Measurements from ENCODE around the gene KRI1. TPM values are rescaled to one million over a fixed set of nuclear protein-coding genes. Genes with fewer than 3 reads are reported as not detected.

KRI1 gene
- total and polyA plus RNA-seq, 2 donors (not counting 1 experiment from before 2014, with no cell fraction given) = 8.6 to 9.4 TPM

DNA sequence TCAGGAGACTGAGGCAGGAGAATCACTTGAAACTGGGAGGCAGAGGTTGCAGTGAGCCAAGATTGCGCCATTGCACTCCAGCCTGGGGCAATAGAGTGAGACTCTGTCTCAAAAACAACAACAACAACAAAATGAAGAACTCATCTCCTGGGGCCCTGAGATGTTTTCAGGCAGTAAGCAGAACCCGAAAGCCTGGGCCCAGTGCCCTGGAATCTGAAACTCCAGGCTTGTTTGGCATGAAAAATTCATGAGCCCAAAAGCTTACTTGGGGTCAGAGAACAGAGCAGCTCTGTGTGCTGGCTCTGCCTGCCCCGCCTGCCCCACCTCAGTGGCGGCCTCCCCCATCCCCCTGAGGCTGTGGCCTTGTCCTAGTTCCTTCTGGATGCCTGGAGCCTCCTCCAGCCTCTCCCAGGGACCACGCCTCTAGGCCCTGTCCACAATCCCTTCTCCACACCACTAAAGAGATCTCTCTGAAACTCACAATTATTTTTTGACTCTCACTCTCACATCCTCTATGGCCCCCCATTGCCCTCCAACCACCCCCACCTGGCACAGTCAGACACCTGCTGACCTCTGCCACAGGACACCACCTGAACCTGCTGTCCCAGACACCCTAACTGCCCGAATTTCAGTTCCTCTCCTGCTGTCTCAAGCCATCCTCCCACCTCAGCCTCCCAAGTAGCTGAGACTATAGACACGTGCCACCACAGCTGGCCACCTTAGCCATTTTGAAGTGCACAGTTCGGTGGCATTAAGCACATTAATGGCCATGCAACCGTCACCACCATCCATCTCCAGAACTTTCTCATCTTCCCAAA lies 28.2 kb upstream of the KRI1 start:
- no peak for DNase-seq (ENCODE audit: low read depth in 2 of 2)
- no peak overlapping the region for H3K4me3 ChIP-seq (replicated peaks in 1 of 4; ENCODE audit: control extremely low read depth in 1 of 4, insufficient read depth in 1 of 4, low read depth in 3 of 4, low read length in 4 of 4)
- H3K36me3 ChIP-seq (ENCODE audit: control insufficient read depth, insufficient read depth, low read length) = no peaks in the 10 kb centered on the region
- no peak overlapping the region for H3K27ac ChIP-seq (ENCODE audit: insufficient read depth, low read length)
- no peak overlapping the region for H3K9ac ChIP-seq (ENCODE audit: insufficient read depth, low read length)
- H3K9me3 ChIP-seq (ENCODE audit: control insufficient read depth, insufficient read depth, low read depth, low read length) = no peaks in the 10 kb centered on the region
- no peak overlapping the region for H2AFZ ChIP-seq (ENCODE audit: low read length)
- H3K27me3 ChIP-seq (ENCODE audit: control insufficient read depth, insufficient read depth, low read length) = no peaks in the 10 kb centered on the region
- TF ChIP-seq EZH2 (IDR thresholded peaks at IDR 0.05; ENCODE audit: low read length, missing control alignments) (no peak), CTCF (conservative IDR thresholded peaks at IDR 0.05 in 1 of 2, IDR thresholded peaks at IDR 0.05 in 1 of 2; ENCODE audit: low read depth in 1 of 2, low read length in 2 of 2) (no peak)
- H4K20me1 ChIP-seq (ENCODE audit: control insufficient read depth, extremely low read depth, insufficient read depth, low read length) = no peaks in the 10 kb centered on the region
- no peaks in the 10 kb centered on the region for H3K79me2 ChIP-seq (ENCODE audit: control insufficient read depth, insufficient read depth, low read length)
- no peaks in the 10 kb centered on the region for H3K4me1 ChIP-seq (ENCODE audit: control insufficient read depth, extremely low read depth, insufficient read depth, low read length)
- H3K4me2 ChIP-seq (ENCODE audit: extremely low read depth, insufficient read depth, low read length) = no peak overlapping the region

- H3K27ac ChIP-seq (ENCODE audit: insufficient read depth, low read length) = no peak overlapping the region
- no peak overlapping the region for H2AFZ ChIP-seq (ENCODE audit: low read length)
- no peak for DNase-seq (ENCODE audit: low read depth in 2 of 2)
- H3K4me3 ChIP-seq (replicated peaks in 1 of 4; ENCODE audit: control extremely low read depth in 1 of 4, insufficient read depth in 1 of 4, low read depth in 3 of 4, low read length in 4 of 4) = no peak overlapping the region
- no peaks in the 10 kb centered on the region for H3K9me3 ChIP-seq (ENCODE audit: control insufficient read depth, insufficient read depth, low read depth, low read length)
- no peaks in the 10 kb centered on the region for H3K79me2 ChIP-seq (ENCODE audit: control insufficient read depth, insufficient read depth, low read length)
- no peaks in the 10 kb centered on the region for H3K4me1 ChIP-seq (ENCODE audit: control insufficient read depth, extremely low read depth, insufficient read depth, low read length)
- TF ChIP-seq EZH2 (IDR thresholded peaks at IDR 0.05; ENCODE audit: low read length, missing control alignments) (no peak), CTCF (conservative IDR thresholded peaks at IDR 0.05 in 1 of 2, IDR thresholded peaks at IDR 0.05 in 1 of 2; ENCODE audit: low read depth in 1 of 2, low read length in 2 of 2) (no peak)
- H3K4me2 ChIP-seq (ENCODE audit: extremely low read depth, insufficient read depth, low read length) = no peak overlapping the region
- H3K9ac ChIP-seq (ENCODE audit: insufficient read depth, low read length) = no peak overlapping the region
- no peaks in the 10 kb centered on the region for H3K27me3 ChIP-seq (ENCODE audit: control insufficient read depth, insufficient read depth, low read length)
- no peaks in the 10 kb centered on the region for H4K20me1 ChIP-seq (ENCODE audit: control insufficient read depth, extremely low read depth, insufficient read depth, low read length)
- no peaks in the 10 kb centered on the region for H3K36me3 ChIP-seq (ENCODE audit: control insufficient read depth, insufficient read depth, low read length)
Observed at GRCh38 chr19:10593148-10593547, 27.3 kb upstream of the KRI1 start.

DNA sequence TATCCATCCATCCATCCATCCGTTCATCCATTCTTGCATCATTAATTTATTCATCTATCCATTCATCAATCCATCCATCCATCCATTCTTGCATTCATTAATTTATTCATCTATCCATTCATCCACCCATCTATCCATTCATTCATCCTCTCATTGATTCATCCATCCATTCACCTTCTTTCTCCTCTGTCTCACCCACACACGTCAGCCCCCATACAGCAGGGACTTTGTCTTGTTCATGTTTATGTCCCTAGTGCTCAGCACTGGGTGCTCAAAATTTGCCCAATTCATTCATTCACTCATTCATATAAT lies 22.0 kb upstream of the KRI1 start:
- Histone ChIP-seq H3K27ac (ENCODE audit: insufficient read depth, low read length) (no peak overlapping the region), H3K36me3 (ENCODE audit: control insufficient read depth, insufficient read depth, low read length) (no peaks in the 10 kb centered on the region), H3K27me3 (ENCODE audit: control insufficient read depth, insufficient read depth, low read length) (peaks cover 15% of the 10 kb centered on the region), H3K4me2 (ENCODE audit: extremely low read depth, insufficient read depth, low read length) (no peak overlapping the region), H3K9ac (ENCODE audit: insufficient read depth, low read length) (no peak overlapping the region), H3K4me1 (ENCODE audit: control insufficient read depth, extremely low read depth, insufficient read depth, low read length) (no peaks in the 10 kb centered on the region), H2AFZ (ENCODE audit: low read length) (no peak overlapping the region), H3K79me2 (ENCODE audit: control insufficient read depth, insufficient read depth, low read length) (no peaks in the 10 kb centered on the region), H3K4me3 (replicated peaks in 1 of 4; ENCODE audit: control extremely low read depth in 1 of 4, insufficient read depth in 1 of 4, low read depth in 3 of 4, low read length in 4 of 4) (no peak overlapping the region), H4K20me1 (ENCODE audit: control insufficient read depth, extremely low read depth, insufficient read depth, low read length) (no peaks in the 10 kb centered on the region), H3K9me3 (ENCODE audit: control insufficient read depth, insufficient read depth, low read depth, low read length) (no peaks in the 10 kb centered on the region)
- DNase-seq (ENCODE audit: low read depth in 2 of 2) = no peak
- TF ChIP-seq EZH2 (IDR thresholded peaks at IDR 0.05; ENCODE audit: low read length, missing control alignments) = no peak
- no peak for TF ChIP-seq CTCF (conservative IDR thresholded peaks at IDR 0.05 in 1 of 2, IDR thresholded peaks at IDR 0.05 in 1 of 2; ENCODE audit: low read depth in 1 of 2, low read length in 2 of 2)
